Keratinocyte (primary cell): ENCODE data around the gene AQP6. TPM values are rescaled to one million over a fixed set of nuclear protein-coding genes. Genes with fewer than 3 reads are reported as not detected.

Experiments
- DNase-seq: peaks from one replicate; pipeline ENCODE4 v3.0.0-alpha.2; 2011; ENCODE audit warnings: low read depth, missing footprints, low spot score
- FAIRE-seq: peaks from 2 replicates; lab custom pipeline; 2011; peaks lifted over from hg19 to GRCh38; lab: Jason Lieb, UNC
- H2AFZ ChIP-seq: 2 replicates; pipeline ENCODE4 v1.6.0; 2012; ENCODE audit warnings: low read length, control low read depth, inconsistent platforms; ENCODE audit not compliant: control insufficient read depth
- H3K27ac ChIP-seq: 2 replicates; pipeline ENCODE4 v1.5.1; 2011; ENCODE audit warnings: low read length; ENCODE audit not compliant: control insufficient read depth, insufficient read depth
- H3K27me3 ChIP-seq: 3 replicates; pipeline ENCODE4 v1.6.0; 2011; ENCODE audit warnings: low read length; ENCODE audit not compliant: control insufficient read depth, insufficient read depth; ENCODE audit errors: extremely low read depth
- H3K36me3 ChIP-seq, 2 experiments: 2 replicates in 1 of 2; 3 replicates in 1 of 2; pipeline ENCODE4 v1.5.1; 2011; ENCODE audit warnings: low read length in 2 of 2, mild to moderate bottlenecking in 1 of 2; ENCODE audit not compliant: control insufficient read depth in 2 of 2, insufficient read depth in 2 of 2; ENCODE audit errors: extremely low read depth in 1 of 2
- H3K4me1 ChIP-seq: 3 replicates; pipeline ENCODE4 v1.5.1; 2011; ENCODE audit warnings: low read length; ENCODE audit not compliant: control insufficient read depth, insufficient read depth; ENCODE audit errors: extremely low read depth
- H3K4me2 ChIP-seq: 3 replicates; pipeline ENCODE4 v1.6.0; 2011; ENCODE audit warnings: low read depth, low read length; ENCODE audit not compliant: control insufficient read depth, insufficient read depth; ENCODE audit errors: extremely low read depth
- H3K4me3 ChIP-seq, 3 experiments: fragments of 200-600 bp in 1 of 3; sonication (generic) in 1 of 3; 2 replicates in 2 of 3; 3 replicates in 1 of 3; pipeline ENCODE4 v1.5.1; 2011 to 2016; ENCODE audit warnings: low read length in 3 of 3, mild to moderate bottlenecking in 3 of 3, control low read depth in 2 of 3, inconsistent platforms in 1 of 3, low read depth in 1 of 3, mixed read lengths in 1 of 3, mixed run types in 1 of 3, moderate library complexity in 1 of 3; ENCODE audit not compliant: control insufficient read depth in 2 of 3, insufficient read depth in 2 of 3; ENCODE audit errors: extremely low read depth in 1 of 3
- H3K79me2 ChIP-seq: 2 replicates; pipeline ENCODE4 v1.6.0; 2012; ENCODE audit warnings: low read length; ENCODE audit not compliant: control insufficient read depth, insufficient read depth
- H3K9ac ChIP-seq: 3 replicates; pipeline ENCODE4 v1.6.0; 2011; ENCODE audit warnings: low read length; ENCODE audit not compliant: control insufficient read depth, insufficient read depth; ENCODE audit errors: extremely low read depth
- H3K9me1 ChIP-seq: 3 replicates; pipeline ENCODE4 v1.6.0; 2011; ENCODE audit warnings: low read length; ENCODE audit not compliant: control insufficient read depth, insufficient read depth; ENCODE audit errors: extremely low read depth
- H3K9me3 ChIP-seq: 2 replicates; pipeline ENCODE4 v1.5.1; 2012; ENCODE audit warnings: low read depth, low read length; ENCODE audit not compliant: control insufficient read depth
- H4K20me1 ChIP-seq: 3 replicates; pipeline ENCODE4 v1.6.0; 2011; ENCODE audit warnings: low read length; ENCODE audit not compliant: control insufficient read depth, insufficient read depth; ENCODE audit errors: extremely low read depth
- EZH2 ChIP-seq: IDR thresholded peaks from one replicate; pipeline ENCODE4 v1.6.1; 2012; ENCODE audit warnings: inconsistent platforms, mild to moderate bottlenecking, low read length, moderate library complexity
- dilution Hi-C: fragments of 300-500 bp; cut with MboI; formaldehyde crosslinking; loops from one replicate; pipeline ENCODE4 v1.7.0; 2020; ENCODE audit warnings: low sequenced_read_pairs; ENCODE audit not compliant: extremely low pct_ligation_motif_present
- polyA plus RNA-seq, 5 experiments: library from polyadenylated mRNA; depleted of rRNA in 3 of 5; stranded (reverse) in 3 of 5; stranded (forward) in 1 of 5; unstranded in 1 of 5; fragments of >200 nt; gene quantifications; 1 replicate in 1 of 5; 2 replicates in 3 of 5; 3 replicates in 1 of 5; pipeline versions ENCODE4 v1.2.1 to v1.2.3, GENCODE V29; 2011 to 2012; ENCODE audit warnings: missing spikeins in 2 of 5, low read depth in 1 of 5, low replicate concordance in 1 of 5
- TF ChIP-seq, protein P1 (sequence below), 3 experiments: IDR thresholded peaks in 1 of 3; conservative IDR thresholded peaks in 1 of 3; optimal IDR thresholded peaks in 1 of 3; 2 replicates in 2 of 3; 3 replicates in 1 of 3; pipeline versions ENCODE3 to v1.5.1; 2011; ENCODE audit warnings: low read length in 3 of 3, mild to moderate bottlenecking in 3 of 3, moderate library complexity in 2 of 3, control low read depth in 1 of 3, inconsistent platforms in 1 of 3; ENCODE audit not compliant: insufficient read depth in 2 of 3; ENCODE audit errors: extremely low read depth in 1 of 3

The AQP6 gene
- polyA plus RNA-seq, 1 donor (not counting 4 experiments of a cell fraction or from before 2014, with no cell fraction given), result 0.45 TPM

- Histone ChIP-seq H3K79me2 (no peaks in the 10 kb centered on the region), H3K36me3 (no peaks in the 10 kb centered on the region), H3K9me1 (no peaks in the 10 kb centered on the region), H3K9ac (no peak overlapping the region), H3K4me3 (no peak overlapping the region), H2AFZ (no peak overlapping the region), H3K4me1 (peaks cover 4% of the 10 kb centered on the region), H4K20me1 (no peaks in the 10 kb centered on the region), H3K27me3 (peaks cover 20% of the 10 kb centered on the region), H3K27ac (no peak overlapping the region), H3K4me2 (no peak overlapping the region), H3K9me3 (no peaks in the 10 kb centered on the region)
- FAIRE-seq (no peak), DNase-seq (no peak)
- TF ChIP-seq, protein P1, sequence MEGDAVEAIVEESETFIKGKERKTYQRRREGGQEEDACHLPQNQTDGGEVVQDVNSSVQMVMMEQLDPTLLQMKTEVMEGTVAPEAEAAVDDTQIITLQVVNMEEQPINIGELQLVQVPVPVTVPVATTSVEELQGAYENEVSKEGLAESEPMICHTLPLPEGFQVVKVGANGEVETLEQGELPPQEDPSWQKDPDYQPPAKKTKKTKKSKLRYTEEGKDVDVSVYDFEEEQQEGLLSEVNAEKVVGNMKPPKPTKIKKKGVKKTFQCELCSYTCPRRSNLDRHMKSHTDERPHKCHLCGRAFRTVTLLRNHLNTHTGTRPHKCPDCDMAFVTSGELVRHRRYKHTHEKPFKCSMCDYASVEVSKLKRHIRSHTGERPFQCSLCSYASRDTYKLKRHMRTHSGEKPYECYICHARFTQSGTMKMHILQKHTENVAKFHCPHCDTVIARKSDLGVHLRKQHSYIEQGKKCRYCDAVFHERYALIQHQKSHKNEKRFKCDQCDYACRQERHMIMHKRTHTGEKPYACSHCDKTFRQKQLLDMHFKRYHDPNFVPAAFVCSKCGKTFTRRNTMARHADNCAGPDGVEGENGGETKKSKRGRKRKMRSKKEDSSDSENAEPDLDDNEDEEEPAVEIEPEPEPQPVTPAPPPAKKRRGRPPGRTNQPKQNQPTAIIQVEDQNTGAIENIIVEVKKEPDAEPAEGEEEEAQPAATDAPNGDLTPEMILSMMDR (optimal IDR thresholded peaks at IDR 0.05 in 1 of 3, IDR thresholded peaks at IDR 0.05 in 1 of 3, conservative IDR thresholded peaks at IDR 0.05 in 1 of 3; ENCODE audit: extremely low read depth in 1 of 3, insufficient read depth in 2 of 3, low read length in 3 of 3), result no peak
- no peak for TF ChIP-seq EZH2
- dilution Hi-C loops, result no loop called here
These were observed 23.6 kb upstream of the AQP6 start for GRCh38 chr12:49948866-49949845.

- H3K4me2 ChIP-seq, result no peak overlapping the region
- no peak overlapping the region for H3K27ac ChIP-seq
- H3K27me3 ChIP-seq, result peaks cover 27% of the 10 kb centered on the region
- no peaks in the 10 kb centered on the region for H3K9me3 ChIP-seq
- peaks cover 4% of the 10 kb centered on the region for H3K4me1 ChIP-seq
- H3K36me3 ChIP-seq, result no peaks in the 10 kb centered on the region
- H3K79me2 ChIP-seq, result no peaks in the 10 kb centered on the region
- dilution Hi-C loops, result no loop called here
- H3K9me1 ChIP-seq, result no peaks in the 10 kb centered on the region
- H2AFZ ChIP-seq, result no peak overlapping the region
- TF ChIP-seq EZH2, result no peak
- TF ChIP-seq, protein P1 (optimal IDR thresholded peaks at IDR 0.05 in 1 of 3, IDR thresholded peaks at IDR 0.05 in 1 of 3, conservative IDR thresholded peaks at IDR 0.05 in 1 of 3; ENCODE audit: extremely low read depth in 1 of 3, insufficient read depth in 2 of 3, low read length in 3 of 3), result no peak
- H3K9ac ChIP-seq, result no peak overlapping the region
- H4K20me1 ChIP-seq, result no peaks in the 10 kb centered on the region
- no peak overlapping the region for H3K4me3 ChIP-seq
- no peak for DNase-seq
- FAIRE-seq, result no peak
These were observed 22.9 kb upstream of the AQP6 start for GRCh38 chr12:49949866-49950265.
